K562 (cell line): Measurements from ENCODE around the gene ESPN. TPM values are rescaled to one million over a fixed set of nuclear protein-coding genes. Genes with fewer than 3 reads are reported as not detected.

Experiments used
- CBFA2T3 ChIP-seq: fragments of 450-650 bp; IDR thresholded peaks from 2 replicates; pipeline ENCODE4 v1.6.1; 2017
- CTBP1 ChIP-seq: fragments of 450-650 bp; IDR thresholded peaks from 2 replicates; pipeline ENCODE4 v1.6.1; 2016; ENCODE audit warnings: borderline replicate concordance
- EGR1 ChIP-seq: fragments of 450-650 bp; conservative IDR thresholded peaks from 2 replicates; pipeline ENCODE4 v1.6.1; 2017; ENCODE audit warnings: mild to moderate bottlenecking
- ETV5 ChIP-seq: sonication (generic); formaldehyde crosslinking; IDR thresholded peaks from 2 replicates; pipeline ENCODE4 v1.4.0; 2020; ENCODE audit warnings: low read depth, mild to moderate bottlenecking, missing genetic modification reagents
- GABPB1 ChIP-seq: sonication (generic); formaldehyde crosslinking; IDR thresholded peaks from 2 replicates; pipeline ENCODE4 v1.8.0; 2022; ENCODE audit warnings: mild to moderate bottlenecking, missing genetic modification reagents
- IRF2 ChIP-seq: sonication (generic); formaldehyde crosslinking; IDR thresholded peaks from 2 replicates; pipeline ENCODE4 v1.8.1; 2022; ENCODE audit warnings: mild to moderate bottlenecking, missing genetic modification reagents
- MAZ ChIP-seq, 2 experiments: fragments of 450-650 bp in 1 of 2; sonication (generic) in 1 of 2; formaldehyde crosslinking; IDR thresholded peaks in 1 of 2; conservative IDR thresholded peaks in 1 of 2; 2 replicates each; pipeline versions ENCODE4 v1.4.0 to v1.5.0; 2020; ENCODE audit warnings: mild to moderate bottlenecking in 1 of 2, missing genetic modification reagents in 1 of 2
- MCM3 ChIP-seq: fragments of 450-650 bp; IDR thresholded peaks from 2 replicates; pipeline ENCODE4 v1.6.1; 2016
- PBX2 ChIP-seq, 2 experiments: IDR thresholded peaks in 1 of 2; conservative IDR thresholded peaks in 1 of 2; 2 replicates each; pipeline ENCODE4 v1.6.1; 2016; ENCODE audit warnings: low read depth in 2 of 2, mild to moderate bottlenecking in 1 of 2, missing compliant biosample characterization in 1 of 2, missing genetic modification characterization in 1 of 2, moderate library complexity in 1 of 2
- PCBP1 ChIP-seq: fragments of 200-400 bp; formaldehyde crosslinking; IDR thresholded peaks from 2 replicates; pipeline ENCODE4 v1.6.1; 2018; ENCODE audit warnings: mild to moderate bottlenecking, low read depth, low read length; ENCODE audit not compliant: poor library complexity, severe bottlenecking
- RBM34 ChIP-seq: fragments of 200-400 bp; formaldehyde crosslinking; IDR thresholded peaks from 2 replicates; pipeline ENCODE4 v1.6.1; 2018; ENCODE audit warnings: low read length, borderline replicate concordance; ENCODE audit not compliant: insufficient read depth
- SIN3A ChIP-seq, 2 experiments: fragments of 150-350 bp in 1 of 2; IDR thresholded peaks; 2 replicates each; pipeline ENCODE4 v1.6.1; 2011 to 2016; ENCODE audit warnings: borderline replicate concordance in 2 of 2, low read depth in 2 of 2, low read length in 2 of 2, mild to moderate bottlenecking in 2 of 2, moderate library complexity in 2 of 2; ENCODE audit not compliant: control insufficient read depth in 1 of 2
- SP2 ChIP-seq: IDR thresholded peaks from 2 replicates; pipeline ENCODE4 v1.6.1; 2011; ENCODE audit warnings: mild to moderate bottlenecking, low read depth, low read length, moderate library complexity; ENCODE audit not compliant: poor library complexity, severe bottlenecking; ENCODE audit errors: extremely low read depth
- TOE1 ChIP-seq, 2 experiments: fragments of 450-650 bp in 1 of 2; sonication (generic) in 1 of 2; formaldehyde crosslinking in 1 of 2; IDR thresholded peaks; 2 replicates each; pipeline versions ENCODE4 v1.7.1 to v1.8.0; 2016 to 2022; ENCODE audit warnings: borderline replicate concordance in 2 of 2, mild to moderate bottlenecking in 2 of 2, antibody characterized with exemption in 1 of 2, inconsistent platforms in 1 of 2, low read depth in 1 of 2, missing genetic modification reagents in 1 of 2, moderate library complexity in 1 of 2
- ZNF316 ChIP-seq: fragments of 450-650 bp; IDR thresholded peaks from 2 replicates; pipeline ENCODE4 v1.6.1; 2016
- ZNF347 ChIP-seq: fragments of 450-650 bp; formaldehyde crosslinking; IDR thresholded peaks from 2 replicates; pipeline ENCODE4 v1.4.0; 2020; ENCODE audit warnings: low read depth, mild to moderate bottlenecking, moderate library complexity
- ZNF408 ChIP-seq: fragments of 250-450 bp; sonication (Bioruptor Pico); IDR thresholded peaks from 2 replicates; pipeline ENCODE4 v1.4.0; 2020; ENCODE audit warnings: low read depth, mild to moderate bottlenecking, moderate library complexity
- ZNF41 ChIP-seq: fragments of 250-450 bp; sonication (Bioruptor Pico); conservative IDR thresholded peaks from 2 replicates; pipeline ENCODE4 v1.4.0; 2020; ENCODE audit warnings: mild to moderate bottlenecking
- ZNF609 ChIP-seq: sonication (generic); formaldehyde crosslinking; IDR thresholded peaks from 2 replicates; pipeline ENCODE4 v1.8.1; 2023; ENCODE audit warnings: missing genetic modification reagents, mild to moderate bottlenecking, borderline replicate concordance
- polyA plus RNA-seq, 8 experiments: library from polyadenylated mRNA; depleted of rRNA in 4 of 8; stranded (reverse) in 5 of 8; unstranded in 3 of 8; fragments of >200 nt; fragmentation: Nextera tagmentation in 2 of 8; fragmentation: Illumina TruSeq in 1 of 8; extraction: Ambion mirVana in 2 of 8; extraction: Trizol in 1 of 8; gene quantifications; 2 replicates each; pipeline versions ENCODE4 v1.2.1 to v1.2.3, GENCODE V29; 2011 to 2014; ENCODE audit warnings: inconsistent platforms in 1 of 8, missing spikeins in 1 of 8
- total RNA-seq, 7 experiments: library from RNA; depleted of rRNA in 6 of 7; stranded (reverse); fragments of >200 nt in 6 of 7; fragmentation: Illumina TruSeq in 2 of 7; extraction: Trizol in 2 of 7; gene quantifications; 2 replicates each; pipeline versions ENCODE4 v1.2.1 to v1.2.3, GENCODE V29; 2011 to 2021; ENCODE audit warnings: low replicate concordance in 1 of 7

Gene ESPN
- total and polyA plus RNA-seq, 9 of the 15 experiments (the other 6 are each of a cell fraction or from before 2014, with no cell fraction given): 0.07 to 1.2 (median 0.45) TPM; not detected in 3

DNA sequence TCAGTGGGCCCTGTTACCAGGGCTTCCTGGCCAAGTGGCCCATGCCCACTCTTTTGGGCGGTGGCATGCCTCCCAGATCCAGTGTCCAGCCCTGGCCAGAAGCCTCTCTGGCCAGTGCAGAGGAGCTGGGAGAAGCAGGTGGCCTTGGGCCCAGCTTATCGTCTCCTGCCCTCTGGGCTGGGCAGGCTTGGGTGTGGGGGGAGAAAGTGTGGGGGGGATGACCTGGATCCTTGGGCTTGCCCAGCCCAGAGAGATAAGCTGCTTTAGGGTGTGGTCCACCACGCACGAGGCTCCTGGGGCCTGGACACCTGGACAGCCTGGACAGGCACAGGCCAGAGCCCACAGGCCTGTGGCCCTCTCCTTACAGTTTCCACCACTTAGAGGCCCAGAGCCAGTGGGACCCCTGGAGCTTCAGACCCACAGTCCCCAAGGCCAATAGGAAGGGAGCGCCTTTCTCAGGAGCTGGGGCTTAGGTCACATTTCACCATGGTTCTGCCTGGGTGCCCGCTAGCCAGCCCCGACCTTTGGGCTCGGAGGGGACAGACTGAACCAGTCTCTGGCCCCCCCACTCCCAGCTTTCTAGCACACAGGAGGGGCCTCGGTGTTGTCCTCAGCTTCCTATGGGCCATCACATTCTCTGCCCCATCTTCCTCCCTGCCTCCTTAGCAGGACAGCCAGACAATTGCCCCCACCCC, 1.8 kb downstream of the ESPN start (continued):
- TF ChIP-seq SP2: no peak
- TF ChIP-seq ZNF316: no peak
- TF ChIP-seq MCM3: no peak
- no peak for TF ChIP-seq GABPB1 (CRISPR knock-in tag)
- no peak for TF ChIP-seq ETV5 (CRISPR knock-in tag)
- TF ChIP-seq CBFA2T3: peak; percentile 92
- no peak for TF ChIP-seq ZNF609 (CRISPR knock-in tag)
- TF ChIP-seq ZNF408 (CRISPR knock-in tag): no peak
- TF ChIP-seq ZNF347 (CRISPR knock-in tag): no peak
- TF ChIP-seq PCBP1: no peak
- 0 out of 4 replicates have a peak, but pooled peaks of 1 of the 2 experiments have one; percentile 20 for TF ChIP-seq MAZ (CRISPR knock-in tag; conservative IDR thresholded peaks at IDR 0.05 in 1 of 2, IDR thresholded peaks at IDR 0.05 in 1 of 2)
- TF ChIP-seq ZNF41 (CRISPR knock-in tag): no peak
- TF ChIP-seq TOE1 (IDR thresholded peaks at IDR 0.05; ENCODE audit: borderline replicate concordance): no peak
- no peak for TF ChIP-seq TOE1 (CRISPR knock-in tag; IDR thresholded peaks at IDR 0.05; ENCODE audit: borderline replicate concordance, low read depth)
- TF ChIP-seq SIN3A (IDR thresholded peaks at IDR 0.05; ENCODE audit: borderline replicate concordance in 2 of 2, control insufficient read depth in 1 of 2, low read depth in 2 of 2, low read length in 2 of 2): no peak
- TF ChIP-seq CTBP1: peak; percentile 80
- TF ChIP-seq PBX2 (CRISPR knock-in tag; IDR thresholded peaks at IDR 0.05; ENCODE audit: low read depth): no peak
- no peak for TF ChIP-seq PBX2 (tag; conservative IDR thresholded peaks at IDR 0.05; ENCODE audit: low read depth)
- no peak for TF ChIP-seq EGR1
- no peak for TF ChIP-seq IRF2 (CRISPR knock-in tag)
- TF ChIP-seq RBM34: no peak
